ENCODE measurements around the gene TUBGCP6.

Gene TUBGCP6

GRCh38 chr22:50244420-50245213, at the start of gene TUBGCP6:
TUBGCP6 (minus strand) TSS chr22:50245023; CDS start chr22:50244459, 564 bp downstream.
- DNase-seq: peak; percentile 95

GRCh38 chr22:50294319-50294656, 49.5 kb upstream of the TUBGCP6 start:
- DNase-seq: no peak

GRCh38 chr22:50293441-50294318, 48.9 kb upstream of the TUBGCP6 start:
- DNase-seq: no peak

- DNase-seq: no peak
Measured at GRCh38 chr22:50292643-50293440, 48.0 kb upstream of the TUBGCP6 start.

GRCh38 chr22:50289942-50290630, 45.3 kb upstream of the TUBGCP6 start:
- DNase-seq: no peak

GRCh38 chr22:50289151-50289941, 44.5 kb upstream of the TUBGCP6 start:
- no peak for DNase-seq

- DNase-seq: no peak
Measured at GRCh38 chr22:50287731-50288130, 42.9 kb upstream of the TUBGCP6 start.

GRCh38 chr22:50286701-50287318, 42.0 kb upstream of the TUBGCP6 start:
- DNase-seq: no peak

GRCh38 chr22:50286275-50286674, 41.5 kb upstream of the TUBGCP6 start:
- no peak for DNase-seq

GRCh38 chr22:50285568-50286229, 40.9 kb upstream of the TUBGCP6 start:
- no peak for DNase-seq

GRCh38 chr22:50284479-50284878, 39.7 kb upstream of the TUBGCP6 start:
- DNase-seq: no peak

- no peak for DNase-seq
Measured at GRCh38 chr22:50283821-50284220, 39.0 kb upstream of the TUBGCP6 start.

- no peak for DNase-seq
Measured at GRCh38 chr22:50282361-50283155, 37.7 kb upstream of the TUBGCP6 start.

GRCh38 chr22:50281957-50282356, 37.1 kb upstream of the TUBGCP6 start:
- no peak for DNase-seq

GRCh38 chr22:50281384-50281760, 36.5 kb upstream of the TUBGCP6 start:
- DNase-seq: no peak

GRCh38 chr22:50280708-50281383, 36.0 kb upstream of the TUBGCP6 start:
- DNase-seq: no peak

GRCh38 chr22:50280022-50280707, 35.3 kb upstream of the TUBGCP6 start:
- DNase-seq: no peak

- DNase-seq: no peak
Measured at GRCh38 chr22:50278956-50279619, 34.3 kb upstream of the TUBGCP6 start.

Data from CD4-positive, alpha-beta T cell treated with Interleukin-6 for 4 hours (primary cell).